NCI-H2227 treated with DMSO at 0.1 percent for 48 hours (cell line): Measurements from ENCODE around the gene MAEA.

Experiments
- DNase-seq: peaks from one replicate; lab custom pipeline; 2025; lab: John Stamatoyannopoulos, UW

MAEA gene

GRCh38 chr4:1380368-1381151 lies 90.9 kb downstream of the MAEA start:
- DNase-seq, result no peak

- no peak for DNase-seq
Measured at GRCh38 chr4:1381181-1381621, 91.5 kb downstream of the MAEA start.

GRCh38 chr4:1381944-1382541 lies 92.4 kb downstream of the MAEA start:
- peak; percentile 69 for DNase-seq

GRCh38 chr4:1382776-1383727 lies 93.4 kb downstream of the MAEA start:
- DNase-seq, result no peak

- DNase-seq, result no peak
Measured at GRCh38 chr4:1383728-1384591, 94.3 kb downstream of the MAEA start.

- DNase-seq, result no peak
Measured at GRCh38 chr4:1384675-1385372, 95.1 kb downstream of the MAEA start.

GRCh38 chr4:1385373-1386340 lies 96.0 kb downstream of the MAEA start:
- DNase-seq, result no peak
